Spleen (tissue), 11 donors: ENCODE measurements around the gene ADD3. TPM values are rescaled to one million over a fixed set of nuclear protein-coding genes. Genes with fewer than 3 reads are reported as not detected.

Experiments
- DNase-seq: peaks from one replicate; pipeline ENCODE4 v3.0.0-alpha.2; 2020
- H3K27ac ChIP-seq, 8 donors: fragments of 200-600 bp; sonication (generic) in 7 of 8; 1 replicate in 4 of 8; 2 replicates in 4 of 8; pipeline versions ENCODE4 v1.5.0 to v1.8.0; 2016 to 2021; ENCODE audit warnings: inconsistent platforms in 4 of 8, mild to moderate bottlenecking in 4 of 8, moderate library complexity in 1 of 8
- H3K27me3 ChIP-seq, 7 donors: fragments of 200-600 bp; sonication (generic) in 6 of 7; replicated peaks in 1 of 7; 1 replicate in 4 of 7; 2 replicates in 3 of 7; pipeline versions ENCODE4 v1.5.0 to v1.8.0; 2016 to 2021; ENCODE audit warnings: inconsistent platforms in 3 of 7, mild to moderate bottlenecking in 1 of 7
- H3K36me3 ChIP-seq, 6 donors: fragments of 200-600 bp; sonication (generic) in 5 of 6; 1 replicate in 4 of 6; 2 replicates in 2 of 6; pipeline versions ENCODE4 v1.5.0 to v1.8.0; 2016 to 2021; ENCODE audit warnings: inconsistent platforms in 2 of 6
- H3K4me1 ChIP-seq, 6 donors: fragments of 200-600 bp; sonication (generic) in 5 of 6; 1 replicate in 3 of 6; 2 replicates in 3 of 6; pipeline versions ENCODE4 v1.5.0 to v1.8.0; 2016 to 2021; ENCODE audit warnings: inconsistent platforms in 3 of 6
- H3K4me3 ChIP-seq, 8 donors: fragments of 200-600 bp; sonication (generic) in 7 of 8; 1 replicate in 4 of 8; 2 replicates in 4 of 8; pipeline versions ENCODE4 v1.5.0 to v1.8.0; 2016 to 2021; ENCODE audit warnings: inconsistent platforms in 4 of 8, mild to moderate bottlenecking in 4 of 8, moderate library complexity in 2 of 8
- H3K9me3 ChIP-seq, 8 donors: fragments of 200-600 bp; sonication (generic) in 7 of 8; 1 replicate in 4 of 8; 2 replicates in 4 of 8; pipeline versions ENCODE4 v1.5.0 to v1.8.0; 2016 to 2021; ENCODE audit warnings: inconsistent platforms in 4 of 8
- CTCF ChIP-seq, 11 experiments: fragments of 200-600 bp in 7 of 11; fragments of 450-650 bp in 4 of 11; sonication (generic) in 4 of 11; IDR thresholded peaks in 8 of 11; conservative IDR thresholded peaks in 3 of 11; 1 replicate in 7 of 11; 2 replicates in 4 of 11; pipeline versions ENCODE4 v1.4.0 to v1.8.0; 2016 to 2021; ENCODE audit warnings: antibody characterized with exemption in 11 of 11, inconsistent platforms in 4 of 11, mild to moderate bottlenecking in 1 of 11
- POLR2A ChIP-seq, 3 donors: fragments of 450-650 bp; IDR thresholded peaks; one replicate each; pipeline ENCODE4 v1.5.1; 2017; ENCODE audit warnings: antibody characterized with exemption in 3 of 3, mild to moderate bottlenecking in 1 of 3
- POLR2AphosphoS5 ChIP-seq, 3 donors: sonication (generic); formaldehyde crosslinking; IDR thresholded peaks; one replicate each; pipeline ENCODE4 v1.5.1; 2017; ENCODE audit warnings: antibody characterized with exemption in 3 of 3
- WGBS, 5 donors: extraction: QIAGEN DNeasy Blood & Tissue Kit in 3 of 5; methylation state at CpG; one replicate each; pipeline versions ENCODE4 v1.1.5 to v1.1.7; 2013 to 2018; 5-methylcytosine and 5-hydroxymethylcytosine counted together
- intact Hi-C: fragments of 100-400 bp; cut with DNase I; formaldehyde crosslinking; loops from one replicate; pipeline ENCODE4 v1.15.0; 2023; ENCODE audit warnings: low total_unique reads
- polyA plus RNA-seq, 3 donors: library from polyadenylated mRNA; stranded (reverse); fragments of 200-250 nt; gene quantifications; one replicate each; pipeline ENCODE4 v1.2.1, GENCODE V29; 2013
- total RNA-seq, 7 donors: library from RNA; depleted of rRNA in 3 of 7; stranded (reverse); fragments of >200 nt in 3 of 7; fragmentation: NEBNext Ultra II Directional in 4 of 7; extraction: Animal tissue kit (Norgen Biotek cat#: 25700) in 4 of 7; gene quantifications; one replicate each; pipeline versions ENCODE4 v1.1.0 to v1.2.1, GENCODE V29; 2016 to 2021
- donor health status: healthy with polysubstance abuse.
- donor health status: DM: no; HTN: no; CAD: no; lungs with moderate emphysema.
- donor health status: DM: no; HTN: no; CAD: no.
- donor health status: Bipolar disorder and iron deficiency.
- donor health status: healthy.
- donor health status: DM: no; HTN: no; CAD: no.
- donor health status: DM: yes; HTN: yes; CAD: no.

ADD3 gene
- total and polyA plus RNA-seq, 10 donors, result 35.0 to 155 (median 94.9) TPM

GRCh38 chr10:109987452-109988211 lies 20.2 kb upstream of the ADD3 start:
- DNase-seq, result no peak
- H3K36me3 ChIP-seq, result no peaks in the 10 kb centered on the region
- H3K27me3 ChIP-seq, result no peaks in the 10 kb centered on the region
- no peak for TF ChIP-seq POLR2AphosphoS5 (IDR thresholded peaks at IDR 0.05)
- 87 to 91% (median 89%) methylated on average over 3 of the region's 3 CpGs for WGBS, 5 donors
- H3K4me3 ChIP-seq, result no peak overlapping the region
- H3K9me3 ChIP-seq, result peaks cover 0 to 13% (median 5%) of the 10 kb centered on the region in 8 donors
- no peak overlapping the region for H3K27ac ChIP-seq
- H3K4me1 ChIP-seq, result peaks cover 0 to 5% (median 0%) of the 10 kb centered on the region in 6 donors
- intact Hi-C loops, result no loop called here

- Histone ChIP-seq H3K4me1 (peaks cover 0 to 11% (median 0%) of the 10 kb centered on the region in 6 donors), H3K4me3 (no peak overlapping the region), H3K36me3 (no peaks in the 10 kb centered on the region), H3K27ac (no peak overlapping the region), H3K9me3 (peaks cover 0 to 13% (median 5%) of the 10 kb centered on the region in 8 donors), H3K27me3 (no peaks in the 10 kb centered on the region)
- no peak for DNase-seq
- 72 to 91% (median 88%) methylated on average over 1 of the region's 1 CpG for WGBS, 5 donors
- TF ChIP-seq CTCF (IDR thresholded peaks at IDR 0.05 in 8 of 11, conservative IDR thresholded peaks at IDR 0.05 in 3 of 11) (no peak), POLR2AphosphoS5 (IDR thresholded peaks at IDR 0.05) (no peak), POLR2A (IDR thresholded peaks at IDR 0.05) (no peak)
- intact Hi-C loops, result no loop called here
These were observed 19.6 kb upstream of the ADD3 start for GRCh38 chr10:109988212-109988596.

- 88 to 97% (median 93%) methylated on average over 1 of the region's 1 CpG for WGBS, 5 donors
- no peak for DNase-seq
- TF ChIP-seq CTCF (IDR thresholded peaks at IDR 0.05 in 8 of 11, conservative IDR thresholded peaks at IDR 0.05 in 3 of 11), result no peak
- TF ChIP-seq POLR2A (IDR thresholded peaks at IDR 0.05), result no peak
- no peak for TF ChIP-seq POLR2AphosphoS5 (IDR thresholded peaks at IDR 0.05)
These were observed 16.4 kb upstream of the ADD3 start for GRCh38 chr10:109991266-109991855.

GRCh38 chr10:109992485-109992884 lies 15.3 kb upstream of the ADD3 start:
- Histone ChIP-seq H3K4me3 (no peak overlapping the region), H3K27ac (no peak overlapping the region), H3K4me1 (peaks cover 0 to 46% (median 21%) of the 10 kb centered on the region in 6 donors), H3K27me3 (no peaks in the 10 kb centered on the region), H3K36me3 (no peaks in the 10 kb centered on the region), H3K9me3 (no peaks in the 10 kb centered on the region)
- intact Hi-C loops, result no loop called here
- DNase-seq, result no peak
- TF ChIP-seq POLR2AphosphoS5 (IDR thresholded peaks at IDR 0.05) (no peak), CTCF (IDR thresholded peaks at IDR 0.05 in 8 of 11, conservative IDR thresholded peaks at IDR 0.05 in 3 of 11) (no peak), POLR2A (IDR thresholded peaks at IDR 0.05) (no peak)
- 59 to 74% (median 72%) methylated on average over 3 of the region's 3 CpGs for WGBS, 5 donors

More at GRCh38 chr10:109991266-109991855, 16.4 kb upstream of the ADD3 start:
- Histone ChIP-seq H3K36me3 (no peaks in the 10 kb centered on the region), H3K9me3 (no peaks in the 10 kb centered on the region), H3K4me1 (peaks cover 0 to 34% (median 13%) of the 10 kb centered on the region in 6 donors), H3K4me3 (no peak overlapping the region), H3K27ac (no peak overlapping the region), H3K27me3 (no peaks in the 10 kb centered on the region)
- intact Hi-C loops, result no loop called here
